H9 (cell line): Measurements from ENCODE around the gene WDR48. TPM values are rescaled to one million over a fixed set of nuclear protein-coding genes. Genes with fewer than 3 reads are reported as not detected.
A peak's percentile ranks its signal among the peaks of the same experiment; 100 is the strongest.

ENCODE experiments used
- DNase-seq: peaks from one replicate; pipeline ENCODE4 v3.0.0-alpha.2; 2017
- H2AFZ ChIP-seq: one replicate; pipeline ENCODE4 v1.6.1; 2013; ENCODE audit warnings: mild to moderate bottlenecking, low read length, control low read depth, moderate library complexity
- H2AK5ac ChIP-seq: 2 replicates; pipeline ENCODE4 v1.6.1; 2013; ENCODE audit warnings: low read length, control low read depth, mixed read lengths; ENCODE audit not compliant: insufficient read length
- H2BK120ac ChIP-seq: one replicate; pipeline ENCODE4 v1.6.1; 2013; ENCODE audit warnings: low read depth, mild to moderate bottlenecking, low read length, control low read depth, inconsistent platforms; ENCODE audit not compliant: poor library complexity, severe bottlenecking
- H2BK12ac ChIP-seq: 2 replicates; pipeline ENCODE4 v1.6.1; 2013; ENCODE audit warnings: low read length, control low read depth, mixed read lengths, low read depth; ENCODE audit not compliant: insufficient read length
- H2BK15ac ChIP-seq: 2 replicates; pipeline ENCODE4 v1.6.1; 2013; ENCODE audit warnings: low read depth, low read length, control low read depth
- H2BK20ac ChIP-seq: one replicate; pipeline ENCODE4 v1.6.1; 2013; ENCODE audit warnings: low read depth, mild to moderate bottlenecking, low read length, control low read depth, inconsistent platforms; ENCODE audit not compliant: poor library complexity, severe bottlenecking
- H2BK5ac ChIP-seq: 2 replicates; pipeline ENCODE4 v1.6.1; 2013; ENCODE audit warnings: low read length, control low read depth, mixed read lengths; ENCODE audit not compliant: insufficient read length
- H3K14ac ChIP-seq: 2 replicates; pipeline ENCODE4 v1.6.1; 2013; ENCODE audit warnings: low read length, control low read depth; ENCODE audit not compliant: insufficient read depth
- H3K18ac ChIP-seq: 2 replicates; pipeline ENCODE4 v1.6.1; 2013; ENCODE audit warnings: low read depth, mild to moderate bottlenecking, mixed read lengths, low read length, control low read depth; ENCODE audit not compliant: insufficient read length
- H3K23ac ChIP-seq: 2 replicates; pipeline ENCODE4 v1.6.1; 2013; ENCODE audit warnings: low read length, control low read depth, mixed read lengths, low read depth; ENCODE audit not compliant: insufficient read length
- H3K23me2 ChIP-seq: 2 replicates; pipeline ENCODE4 v1.6.1; 2013; ENCODE audit warnings: low read depth, mild to moderate bottlenecking, mixed read lengths, low read length, control low read depth; ENCODE audit not compliant: insufficient read length, poor library complexity, severe bottlenecking
- H3K27ac ChIP-seq: 2 replicates; pipeline ENCODE4 v1.5.1; 2013; ENCODE audit warnings: low read length, control low read depth, mixed read lengths, low read depth; ENCODE audit not compliant: insufficient read length
- H3K27me3 ChIP-seq: 2 replicates; pipeline ENCODE4 v1.6.1; 2013; ENCODE audit warnings: low read length, control low read depth, inconsistent platforms; ENCODE audit not compliant: insufficient read depth
- H3K4ac ChIP-seq: 2 replicates; pipeline ENCODE4 v1.6.1; 2013; ENCODE audit warnings: low read depth, mild to moderate bottlenecking, control low read depth, inconsistent platforms, low read length, moderate library complexity
- H3K4me1 ChIP-seq: 2 replicates; pipeline ENCODE4 v1.6.1; 2013; ENCODE audit warnings: low read length, control low read depth, inconsistent platforms; ENCODE audit not compliant: insufficient read depth
- H3K4me2 ChIP-seq: 2 replicates; pipeline ENCODE4 v1.6.1; 2013; ENCODE audit warnings: low read length, control low read depth, mixed read lengths; ENCODE audit not compliant: insufficient read length, insufficient read depth
- H3K56ac ChIP-seq: 2 replicates; pipeline ENCODE4 v1.6.1; 2013; ENCODE audit warnings: low read depth, mild to moderate bottlenecking, mixed read lengths, low read length, control low read depth; ENCODE audit not compliant: insufficient read length
- H3K79me1 ChIP-seq: 2 replicates; pipeline ENCODE4 v1.6.1; 2013; ENCODE audit warnings: low read depth, mild to moderate bottlenecking, moderate library complexity, low read length, control low read depth, inconsistent platforms; ENCODE audit not compliant: insufficient read depth, poor library complexity, severe bottlenecking
- H3K79me2 ChIP-seq: 2 replicates; pipeline ENCODE4 v1.6.1; 2013; ENCODE audit warnings: low read length, control low read depth, inconsistent platforms; ENCODE audit not compliant: insufficient read depth
- H3K9ac ChIP-seq: 2 replicates; pipeline ENCODE4 v1.6.1; 2013; ENCODE audit warnings: low read length, control low read depth, mixed read lengths; ENCODE audit not compliant: insufficient read length; ENCODE audit errors: extremely low read depth
- H3K9me3 ChIP-seq: one replicate; pipeline ENCODE4 v1.6.1; 2013; ENCODE audit warnings: low read depth, low read length, inconsistent platforms; ENCODE audit not compliant: control insufficient read depth
- H3T11ph ChIP-seq: one replicate; pipeline ENCODE4 v1.6.1; 2013; ENCODE audit warnings: mild to moderate bottlenecking, low read length, control low read depth, inconsistent platforms
- H4K20me1 ChIP-seq: one replicate; pipeline ENCODE4 v1.6.1; 2013; ENCODE audit not compliant: control insufficient read depth, insufficient read length, insufficient read depth
- H4K5ac ChIP-seq: 2 replicates; pipeline ENCODE4 v1.6.1; 2013; ENCODE audit warnings: low read depth, mild to moderate bottlenecking, mixed read lengths, low read length, control low read depth; ENCODE audit not compliant: insufficient read length
- H4K8ac ChIP-seq: replicated peaks from 2 replicates; pipeline ENCODE4 v1.6.1; 2013; ENCODE audit warnings: low read length, control low read depth, mixed read lengths, low read depth; ENCODE audit not compliant: insufficient read length
- H4K91ac ChIP-seq: 2 replicates; pipeline ENCODE4 v1.6.1; 2013; ENCODE audit warnings: low read depth, mild to moderate bottlenecking, moderate library complexity, mixed read lengths, low read length, control low read depth; ENCODE audit not compliant: insufficient read length
- H3K27ac Mint-ChIP-seq, 3 experiments: 2 replicates in 2 of 3; 3 replicates in 1 of 3; pipeline ENCODE4 v1.8.0; 2020 to 2021; ENCODE audit warnings: mixed read lengths in 3 of 3, mild to moderate bottlenecking in 1 of 3, moderate library complexity in 1 of 3
- H3K27me3 Mint-ChIP-seq: 2 replicates; pipeline ENCODE4 v1.8.0; 2021; ENCODE audit warnings: low read depth, mild to moderate bottlenecking, moderate library complexity, mixed read lengths
- H3K36me3 Mint-ChIP-seq, 3 experiments: 2 replicates in 2 of 3; 3 replicates in 1 of 3; pipeline ENCODE4 v1.8.0; 2020 to 2021; ENCODE audit warnings: low read depth in 3 of 3, mixed read lengths in 3 of 3; ENCODE audit not compliant: insufficient read depth in 1 of 3
- H3K4me1 Mint-ChIP-seq, 2 experiments: 2 replicates each; pipeline ENCODE4 v1.8.0; 2020; ENCODE audit warnings: mixed read lengths in 2 of 2
- H3K4me3 Mint-ChIP-seq, 2 experiments: 2 replicates in 1 of 2; 3 replicates in 1 of 2; pipeline ENCODE4 v1.8.0; 2020 to 2021; ENCODE audit warnings: mild to moderate bottlenecking in 2 of 2, mixed read lengths in 2 of 2, moderate library complexity in 1 of 2
- H3K9me3 Mint-ChIP-seq, 2 experiments: 2 replicates in 1 of 2; 3 replicates in 1 of 2; pipeline ENCODE4 v1.8.0; 2020; ENCODE audit warnings: mild to moderate bottlenecking in 2 of 2, mixed read lengths in 2 of 2, moderate library complexity in 1 of 2
- WGBS: extraction: QIAGEN DNeasy Blood & Tissue Kit; methylation state at CpG from one replicate; pipeline ENCODE4 v1.1.7; 2013; ENCODE audit warnings: missing lambda C conversion rate, low lambda C conversion rate, mixed read lengths; ENCODE audit not compliant: insufficient read length; ENCODE audit errors: extremely low coverage; 5-methylcytosine and 5-hydroxymethylcytosine counted together
- total RNA-seq: library from RNA; stranded (reverse); gene quantifications from 2 replicates; pipeline ENCODE4 v1.2.1, GENCODE V29; 2021
- TF ChIP-seq, protein P1 (sequence below): fragments of 200-600 bp; sonication (generic); conservative IDR thresholded peaks from 3 replicates; pipeline ENCODE4 v1.8.0; 2021; ENCODE audit warnings: antibody characterized with exemption, mild to moderate bottlenecking

WDR48 gene
- total RNA-seq, 1 experiment from 2014 or later, result 52.7 TPM

DNA sequence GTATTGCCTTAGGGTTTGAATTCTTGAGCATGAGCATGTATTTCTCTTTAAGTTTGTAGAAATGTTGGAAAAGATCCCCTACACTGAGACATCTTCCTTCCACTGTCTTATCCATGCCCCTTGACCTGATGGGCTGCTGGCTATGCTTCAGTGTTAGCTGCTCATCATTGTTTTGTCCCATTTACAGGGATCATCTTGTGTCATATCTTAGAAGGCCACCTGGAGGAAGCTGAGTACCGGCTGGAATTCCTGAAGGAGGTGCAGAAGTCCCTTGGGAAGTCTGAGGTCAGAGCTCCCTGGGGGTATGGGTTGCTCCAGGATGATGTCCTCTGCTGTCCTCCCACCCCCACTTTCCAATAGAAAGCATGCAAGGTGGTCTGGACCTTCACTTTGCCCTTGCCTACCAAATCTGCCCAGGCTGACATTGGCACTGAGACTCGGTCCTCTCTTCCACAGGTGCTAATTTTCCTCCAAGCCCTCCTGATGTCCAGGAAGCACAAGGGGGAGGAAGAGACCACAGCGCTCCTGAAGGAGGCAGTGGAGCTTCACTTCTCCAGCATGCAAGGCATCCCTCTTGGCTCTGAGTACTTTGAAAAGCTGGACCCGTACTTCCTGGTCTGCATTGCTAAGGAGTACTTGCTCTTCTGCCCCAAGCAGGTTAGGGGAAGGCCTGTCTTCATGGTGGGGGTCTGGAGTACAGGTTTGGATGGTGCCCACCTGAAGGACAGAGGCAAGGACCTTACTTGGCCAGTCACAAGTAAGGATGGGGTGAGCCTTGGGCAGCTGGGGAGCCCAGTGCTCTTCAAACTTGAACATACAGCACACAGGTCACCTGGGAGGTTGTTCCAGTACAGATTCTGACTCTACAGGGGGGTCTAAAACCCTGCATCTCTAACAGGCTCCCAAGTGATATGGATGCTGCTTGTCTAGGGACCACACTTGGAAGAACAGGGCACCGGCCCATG, 73.3 kb downstream of the WDR48 start:
- no peak overlapping the region for H4K8ac ChIP-seq
- peaks cover 1% of the 10 kb centered on the region; the same call in 1 of the 2 replicates for H3K27me3 Mint-ChIP-seq

More for the DNA sequence above, 73.3 kb downstream of the WDR48 start:
- H3K23me2 ChIP-seq, result no peaks in the 10 kb centered on the region
- no CpG with 5 or more reads among the region's 5 CpGs for WGBS
- H2AFZ ChIP-seq, result no peak overlapping the region
- H4K5ac ChIP-seq, result no peak overlapping the region
- no peaks in the 10 kb centered on the region for H3K27me3 ChIP-seq
- H3K23ac ChIP-seq, result no peak overlapping the region
- no peak overlapping the region for H3K4ac ChIP-seq
- no peak overlapping the region for H3K27ac ChIP-seq
- H3K9ac ChIP-seq, result no peak overlapping the region
- no peak overlapping the region for H2BK20ac ChIP-seq
- no peak overlapping the region for H3K18ac ChIP-seq
- H2BK120ac ChIP-seq, result no peak overlapping the region
- no peak overlapping the region for H2BK5ac ChIP-seq
- no peaks in the 10 kb centered on the region for H3K36me3 Mint-ChIP-seq
- H3K56ac ChIP-seq, result no peak overlapping the region
- peaks cover 10% of the 10 kb centered on the region in 2 experiments for H3K4me1 Mint-ChIP-seq
- no peak overlapping the region for H3K27ac Mint-ChIP-seq
- no peaks in the 10 kb centered on the region for H3K9me3 ChIP-seq
- no peak overlapping the region for H2BK12ac ChIP-seq
- H3K4me2 ChIP-seq, result no peak overlapping the region
- H3K79me1 ChIP-seq, result no peaks in the 10 kb centered on the region
- H3T11ph ChIP-seq, result no peak overlapping the region
- TF ChIP-seq, protein P1, sequence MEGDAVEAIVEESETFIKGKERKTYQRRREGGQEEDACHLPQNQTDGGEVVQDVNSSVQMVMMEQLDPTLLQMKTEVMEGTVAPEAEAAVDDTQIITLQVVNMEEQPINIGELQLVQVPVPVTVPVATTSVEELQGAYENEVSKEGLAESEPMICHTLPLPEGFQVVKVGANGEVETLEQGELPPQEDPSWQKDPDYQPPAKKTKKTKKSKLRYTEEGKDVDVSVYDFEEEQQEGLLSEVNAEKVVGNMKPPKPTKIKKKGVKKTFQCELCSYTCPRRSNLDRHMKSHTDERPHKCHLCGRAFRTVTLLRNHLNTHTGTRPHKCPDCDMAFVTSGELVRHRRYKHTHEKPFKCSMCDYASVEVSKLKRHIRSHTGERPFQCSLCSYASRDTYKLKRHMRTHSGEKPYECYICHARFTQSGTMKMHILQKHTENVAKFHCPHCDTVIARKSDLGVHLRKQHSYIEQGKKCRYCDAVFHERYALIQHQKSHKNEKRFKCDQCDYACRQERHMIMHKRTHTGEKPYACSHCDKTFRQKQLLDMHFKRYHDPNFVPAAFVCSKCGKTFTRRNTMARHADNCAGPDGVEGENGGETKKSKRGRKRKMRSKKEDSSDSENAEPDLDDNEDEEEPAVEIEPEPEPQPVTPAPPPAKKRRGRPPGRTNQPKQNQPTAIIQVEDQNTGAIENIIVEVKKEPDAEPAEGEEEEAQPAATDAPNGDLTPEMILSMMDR, result peak; percentile 56
- H4K20me1 ChIP-seq, result peaks cover 4% of the 10 kb centered on the region
- DNase-seq, result peak; percentile 61
- no peaks in the 10 kb centered on the region; the same call in 1 of the 2 replicates for H3K4me1 ChIP-seq
- H4K91ac ChIP-seq, result no peak overlapping the region
- H3K4me3 Mint-ChIP-seq, result no peak overlapping the region
- no peak overlapping the region for H3K14ac ChIP-seq
- H2BK15ac ChIP-seq, result no peak overlapping the region
- H2AK5ac ChIP-seq, result no peak overlapping the region
- no peaks in the 10 kb centered on the region for H3K9me3 Mint-ChIP-seq
- H3K79me2 ChIP-seq, result no peaks in the 10 kb centered on the region
